Activated T-helper 17 cell treated with anti-CD3 and anti-CD28 coated beads, Interleukin-2, amount 50 U/mL, for 72 hours (primary cell): ENCODE measurements around the gene SLC7A14. TPM values are rescaled to one million over a fixed set of nuclear protein-coding genes. Genes with fewer than 3 reads are reported as not detected.

Experiments used
- ATAC-seq: fragments of 150-1000 bp; cut with Tn5 transposase; replicated peaks from 2 replicates; pipeline ENCODE4 v1.10.0; 2021; ENCODE audit warnings: mild to moderate bottlenecking, moderate library complexity
- H3K27ac Mint-ChIP-seq: one replicate; pipeline ENCODE4 v1.8.0; 2022; ENCODE audit warnings: mixed read lengths
- H3K27me3 Mint-ChIP-seq: one replicate; pipeline ENCODE4 v1.8.0; 2022; ENCODE audit warnings: mixed read lengths
- H3K36me3 Mint-ChIP-seq: one replicate; pipeline ENCODE4 v1.8.0; 2022; ENCODE audit warnings: low read depth, mild to moderate bottlenecking, mixed read lengths
- H3K4me1 Mint-ChIP-seq: one replicate; pipeline ENCODE4 v1.8.0; 2022; ENCODE audit warnings: mixed read lengths
- H3K4me3 Mint-ChIP-seq: one replicate; pipeline ENCODE4 v1.8.0; 2022; ENCODE audit warnings: mild to moderate bottlenecking, mixed read lengths
- H3K9me3 Mint-ChIP-seq: one replicate; pipeline ENCODE4 v1.8.0; 2022; ENCODE audit warnings: mixed read lengths
- total RNA-seq, 2 donors: library from RNA; stranded (reverse); gene quantifications; one replicate each; pipeline ENCODE4 v1.2.3, GENCODE V29; 2022

Gene SLC7A14
- total RNA-seq, 2 donors from 2014 or later: not detected

- ATAC-seq: no peak
- no peaks in the 10 kb centered on the region for H3K9me3 Mint-ChIP-seq
- peaks cover 8% of the 10 kb centered on the region for H3K27me3 Mint-ChIP-seq
- no peak overlapping the region for H3K27ac Mint-ChIP-seq
- H3K4me1 Mint-ChIP-seq: no peaks in the 10 kb centered on the region
- H3K36me3 Mint-ChIP-seq: no peaks in the 10 kb centered on the region
- no peak overlapping the region for H3K4me3 Mint-ChIP-seq
These were observed 97.1 kb downstream of the SLC7A14 start for GRCh38 chr3:170488802-170489201.

- Mint-ChIP-seq H3K4me1 (no peaks in the 10 kb centered on the region), H3K36me3 (no peaks in the 10 kb centered on the region), H3K27ac (no peak overlapping the region), H3K27me3 (peaks cover 8% of the 10 kb centered on the region), H3K9me3 (no peaks in the 10 kb centered on the region), H3K4me3 (no peak overlapping the region)
- ATAC-seq: no peak
These were observed 98.8 kb downstream of the SLC7A14 start for GRCh38 chr3:170487031-170487430.

- H3K4me1 Mint-ChIP-seq: no peaks in the 10 kb centered on the region
- H3K36me3 Mint-ChIP-seq: no peaks in the 10 kb centered on the region
- no peaks in the 10 kb centered on the region for H3K9me3 Mint-ChIP-seq
- H3K4me3 Mint-ChIP-seq: no peak overlapping the region
- peaks cover 8% of the 10 kb centered on the region for H3K27me3 Mint-ChIP-seq
- H3K27ac Mint-ChIP-seq: no peak overlapping the region
- no peak for ATAC-seq
These were observed 99.5 kb downstream of the SLC7A14 start for GRCh38 chr3:170486398-170486797.

GRCh38 chr3:170485696-170486095 is 100.2 kb downstream of the SLC7A14 start:
- Mint-ChIP-seq H3K27me3 (peaks cover 10% of the 10 kb centered on the region), H3K36me3 (no peaks in the 10 kb centered on the region), H3K27ac (no peak overlapping the region), H3K4me3 (no peak overlapping the region), H3K9me3 (no peaks in the 10 kb centered on the region), H3K4me1 (no peaks in the 10 kb centered on the region)
- no peak for ATAC-seq

- Mint-ChIP-seq H3K4me3 (no peak overlapping the region), H3K9me3 (no peaks in the 10 kb centered on the region), H3K4me1 (no peaks in the 10 kb centered on the region), H3K27ac (no peak overlapping the region), H3K27me3 (peaks cover 12% of the 10 kb centered on the region), H3K36me3 (no peaks in the 10 kb centered on the region)
- ATAC-seq: no peak
These were observed 100.6 kb downstream of the SLC7A14 start for GRCh38 chr3:170485294-170485693.

GRCh38 chr3:170484869-170485268 is 101.0 kb downstream of the SLC7A14 start:
- Mint-ChIP-seq H3K4me1 (peaks cover 3% of the 10 kb centered on the region), H3K9me3 (no peaks in the 10 kb centered on the region), H3K27ac (no peak overlapping the region), H3K27me3 (peaks cover 15% of the 10 kb centered on the region), H3K36me3 (no peaks in the 10 kb centered on the region), H3K4me3 (no peak overlapping the region)
- ATAC-seq: no peak

GRCh38 chr3:170483485-170484262 is 102.2 kb downstream of the SLC7A14 start:
- no peaks in the 10 kb centered on the region for H3K36me3 Mint-ChIP-seq
- no peak for ATAC-seq
- no peak overlapping the region for H3K4me3 Mint-ChIP-seq

GRCh38 chr3:170482199-170482598 is 103.7 kb downstream of the SLC7A14 start:
- H3K4me1 Mint-ChIP-seq: peaks cover 3% of the 10 kb centered on the region
- H3K4me3 Mint-ChIP-seq: no peak overlapping the region
- peaks cover 17% of the 10 kb centered on the region for H3K27me3 Mint-ChIP-seq
- no peaks in the 10 kb centered on the region for H3K9me3 Mint-ChIP-seq
- ATAC-seq: no peak
- H3K27ac Mint-ChIP-seq: no peak overlapping the region
- H3K36me3 Mint-ChIP-seq: no peaks in the 10 kb centered on the region

More at GRCh38 chr3:170483485-170484262, 102.2 kb downstream of the SLC7A14 start:
- Mint-ChIP-seq H3K4me1 (peaks cover 3% of the 10 kb centered on the region), H3K9me3 (no peaks in the 10 kb centered on the region), H3K27me3 (peaks cover 16% of the 10 kb centered on the region), H3K27ac (no peak overlapping the region)

GRCh38 chr3:170480111-170480510 is 105.8 kb downstream of the SLC7A14 start:
- H3K27me3 Mint-ChIP-seq: peaks cover 13% of the 10 kb centered on the region
- peaks cover 3% of the 10 kb centered on the region for H3K4me1 Mint-ChIP-seq
- H3K9me3 Mint-ChIP-seq: no peaks in the 10 kb centered on the region
- no peaks in the 10 kb centered on the region for H3K36me3 Mint-ChIP-seq
- no peak for ATAC-seq
- no peak overlapping the region for H3K27ac Mint-ChIP-seq
- no peak overlapping the region for H3K4me3 Mint-ChIP-seq

- no peak overlapping the region for H3K27ac Mint-ChIP-seq
- peaks cover 3% of the 10 kb centered on the region for H3K4me1 Mint-ChIP-seq
- H3K9me3 Mint-ChIP-seq: no peaks in the 10 kb centered on the region
- peaks cover 29% of the 10 kb centered on the region for H3K27me3 Mint-ChIP-seq
- H3K36me3 Mint-ChIP-seq: no peaks in the 10 kb centered on the region
- ATAC-seq: peak; percentile 72
- no peak overlapping the region for H3K4me3 Mint-ChIP-seq
These were observed 108.5 kb downstream of the SLC7A14 start for GRCh38 chr3:170477395-170477794.

- H3K27ac Mint-ChIP-seq: no peak overlapping the region
- no peak for ATAC-seq
- peaks cover 3% of the 10 kb centered on the region for H3K4me1 Mint-ChIP-seq
- H3K36me3 Mint-ChIP-seq: no peaks in the 10 kb centered on the region
- peaks cover 33% of the 10 kb centered on the region for H3K27me3 Mint-ChIP-seq
- H3K4me3 Mint-ChIP-seq: no peak overlapping the region
- no peaks in the 10 kb centered on the region for H3K9me3 Mint-ChIP-seq
These were observed 109.6 kb downstream of the SLC7A14 start for GRCh38 chr3:170476291-170476690.

GRCh38 chr3:170475092-170475685 is 110.7 kb downstream of the SLC7A14 start:
- H3K4me1 Mint-ChIP-seq: peaks cover 3% of the 10 kb centered on the region
- H3K36me3 Mint-ChIP-seq: no peaks in the 10 kb centered on the region
- ATAC-seq: no peak
- no peak overlapping the region for H3K27ac Mint-ChIP-seq
- no peak overlapping the region for H3K4me3 Mint-ChIP-seq
- H3K27me3 Mint-ChIP-seq: peaks cover 40% of the 10 kb centered on the region
- no peaks in the 10 kb centered on the region for H3K9me3 Mint-ChIP-seq

GRCh38 chr3:170473358-170473757 is 112.5 kb downstream of the SLC7A14 start:
- Mint-ChIP-seq H3K27me3 (peaks cover 41% of the 10 kb centered on the region), H3K9me3 (no peaks in the 10 kb centered on the region), H3K4me3 (no peak overlapping the region), H3K36me3 (no peaks in the 10 kb centered on the region), H3K4me1 (no peaks in the 10 kb centered on the region), H3K27ac (no peak overlapping the region)
- no peak for ATAC-seq

- no peaks in the 10 kb centered on the region for H3K9me3 Mint-ChIP-seq
- ATAC-seq: no peak
- H3K4me3 Mint-ChIP-seq: no peak overlapping the region
- no peaks in the 10 kb centered on the region for H3K36me3 Mint-ChIP-seq
- no peaks in the 10 kb centered on the region for H3K4me1 Mint-ChIP-seq
- peaks cover 39% of the 10 kb centered on the region for H3K27me3 Mint-ChIP-seq
- no peak overlapping the region for H3K27ac Mint-ChIP-seq
These were observed 114.7 kb downstream of the SLC7A14 start for GRCh38 chr3:170471149-170471548.
